Hippocampal formation (tissue), 2 donors: ENCODE results near the gene TAF8.
"Not testable (repeated sequence)": the region's sequence is repeated elsewhere in the genome, so short reads cannot be mapped to it uniquely, and the experiment has no call there.

Source experiments
- DNase-seq, 2 donors: peaks; one replicate each; lab custom pipeline; 2025; lab: John Stamatoyannopoulos, UW

The TAF8 gene

DNA sequence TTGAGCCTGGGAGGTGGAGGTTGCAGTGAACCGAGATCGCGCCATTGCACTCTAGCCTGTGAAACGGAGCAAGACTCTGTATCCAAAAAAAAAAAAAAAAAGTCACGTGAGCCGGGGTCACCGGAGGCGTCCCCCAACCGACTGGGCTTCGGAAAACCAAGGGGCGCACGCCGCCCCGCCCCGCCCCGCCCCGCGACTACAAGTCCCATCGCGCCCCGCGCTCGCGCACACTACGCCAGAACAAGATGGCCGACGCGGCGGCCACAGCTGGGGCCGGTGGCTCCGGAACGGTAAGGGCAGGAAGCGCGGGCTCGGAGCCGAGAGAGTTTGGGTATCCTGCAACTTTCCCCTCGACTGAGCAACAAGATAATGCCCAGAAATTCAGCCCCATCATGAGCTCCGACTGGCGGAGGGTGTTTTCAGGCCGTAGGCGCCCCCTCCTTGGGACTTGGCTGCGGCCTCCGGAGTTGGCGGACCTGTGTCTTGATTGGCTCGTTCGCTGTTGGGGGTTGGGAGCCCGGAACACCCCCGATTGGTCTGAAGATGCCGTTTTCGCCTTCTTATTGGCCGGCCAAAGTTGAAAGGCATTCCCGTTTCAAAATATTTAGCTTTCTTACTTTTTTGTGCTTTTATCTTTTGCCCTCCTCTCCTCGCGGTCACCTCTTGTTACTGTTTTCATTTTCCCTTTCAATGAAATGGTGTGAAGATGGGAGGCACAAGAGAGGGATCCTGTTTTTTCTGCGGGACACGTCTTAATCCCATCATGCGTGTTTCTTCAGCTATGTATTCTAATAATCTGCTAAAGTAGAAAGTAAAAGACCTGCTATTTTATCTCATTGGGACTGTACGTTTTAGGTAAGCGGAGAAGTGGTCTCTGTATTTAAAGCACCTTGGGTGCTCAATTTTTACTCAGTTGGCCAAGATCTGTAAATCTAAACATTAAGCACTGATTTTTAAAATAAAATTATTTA is at the start of gene TAF8:
TAF8 (plus strand) TSS at position 228 of the 971 bp plus-strand sequence; CDS start at position 246, 18 bp downstream.
- DNase-seq: peak; percentile 92 to 97

- no peak for DNase-seq
These were observed 48.8 kb upstream of the TAF8 start for GRCh38 chr6:42001506-42001905.

GRCh38 chr6:42003658-42004057 is 46.7 kb upstream of the TAF8 start:
- DNase-seq: not testable (repeated sequence)

GRCh38 chr6:42007286-42008137 is 42.8 kb upstream of the TAF8 start:
- DNase-seq: peak in 1 of 2 donors; percentile 0

DNA sequence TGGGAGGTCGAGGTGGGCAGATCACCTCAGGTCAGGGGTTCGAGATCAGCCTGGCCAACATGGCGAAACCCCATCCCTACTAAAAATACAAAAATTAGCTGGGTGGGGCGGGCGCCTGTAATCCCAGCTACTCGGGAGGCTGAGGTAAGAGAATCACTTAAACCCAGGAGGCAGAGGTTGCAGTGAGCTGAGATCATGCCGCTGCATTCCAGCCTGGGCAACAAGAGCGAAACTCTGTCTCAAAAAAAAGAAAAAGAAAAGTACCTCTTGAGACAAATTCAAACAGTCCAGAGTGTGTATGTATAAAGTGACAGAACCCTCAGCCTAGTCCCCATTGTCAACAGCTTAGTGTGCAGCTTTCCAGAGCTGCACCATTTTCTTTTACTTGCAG is 42.2 kb upstream of the TAF8 start:
- not testable (repeated sequence) for DNase-seq

DNA sequence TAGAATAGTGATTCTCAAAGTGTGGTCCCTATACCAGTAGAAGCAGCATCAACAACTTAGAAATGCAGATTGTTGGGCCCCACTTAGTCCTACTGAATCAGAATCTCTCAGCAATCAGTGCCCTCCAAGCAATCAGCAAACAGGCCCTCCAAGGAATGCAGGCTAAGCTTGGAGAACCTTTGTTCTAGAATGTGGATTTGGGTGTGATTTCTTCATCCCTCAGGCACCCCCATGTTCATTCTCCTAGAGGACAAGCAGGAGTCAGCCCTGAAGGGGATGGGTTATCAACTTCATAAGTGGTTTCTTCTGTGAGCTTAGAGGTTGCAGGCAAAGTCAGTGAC is 40.5 kb upstream of the TAF8 start:
- DNase-seq: no peak

DNA sequence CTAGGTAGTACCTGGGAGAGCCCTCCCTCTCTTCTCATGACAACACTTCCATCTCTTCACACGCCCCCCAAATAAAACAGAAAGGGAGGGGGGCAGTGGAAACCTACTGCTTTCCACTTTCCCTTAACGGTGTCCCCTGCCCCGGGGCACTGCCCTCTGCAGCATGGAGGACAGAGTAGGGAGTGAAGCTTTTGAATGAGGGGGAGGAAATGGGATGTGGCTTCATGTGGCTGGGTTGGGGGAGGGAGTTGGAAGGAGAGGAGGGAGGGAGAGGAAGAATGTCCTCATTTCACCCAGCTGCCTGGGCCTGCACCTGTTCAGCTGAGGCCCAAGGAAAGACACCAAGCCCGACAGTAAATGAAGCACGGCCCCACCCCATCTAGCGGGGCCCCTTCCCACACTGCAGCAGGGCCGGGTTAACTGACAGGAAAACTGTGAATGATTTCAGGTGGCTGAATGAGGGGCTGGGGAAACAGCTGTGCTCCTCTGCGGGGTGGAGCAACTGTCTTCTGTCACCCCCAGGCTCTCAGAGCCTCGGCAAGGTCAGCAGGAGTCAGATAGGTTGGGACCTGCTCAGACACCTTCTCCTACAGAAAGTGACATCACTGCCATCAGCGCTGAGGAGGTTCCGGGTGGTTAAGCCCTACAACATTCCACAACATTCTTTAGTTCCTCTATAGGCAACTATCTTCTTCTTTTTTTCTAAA is 40.0 kb upstream of the TAF8 start:
- no peak for DNase-seq

DNA sequence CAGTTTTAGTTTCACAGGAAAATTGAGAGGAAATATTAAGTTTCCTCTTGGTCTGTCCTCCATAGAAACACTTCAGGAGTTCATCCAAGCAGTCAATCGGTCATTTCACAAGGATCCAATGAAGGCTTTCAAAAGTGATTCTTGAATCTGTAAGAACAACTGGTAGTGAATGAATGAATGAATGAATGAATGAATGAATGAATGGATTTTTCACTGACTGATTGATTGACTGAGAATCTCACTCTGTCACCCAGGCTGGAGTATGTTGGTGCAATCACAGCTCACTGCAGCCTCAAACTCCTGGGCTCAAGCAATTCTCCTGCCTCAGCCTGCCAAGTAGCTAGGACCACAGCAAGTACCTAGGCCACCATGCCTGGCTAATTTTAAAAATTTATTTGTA is 39.4 kb upstream of the TAF8 start:
- DNase-seq: no peak

DNA sequence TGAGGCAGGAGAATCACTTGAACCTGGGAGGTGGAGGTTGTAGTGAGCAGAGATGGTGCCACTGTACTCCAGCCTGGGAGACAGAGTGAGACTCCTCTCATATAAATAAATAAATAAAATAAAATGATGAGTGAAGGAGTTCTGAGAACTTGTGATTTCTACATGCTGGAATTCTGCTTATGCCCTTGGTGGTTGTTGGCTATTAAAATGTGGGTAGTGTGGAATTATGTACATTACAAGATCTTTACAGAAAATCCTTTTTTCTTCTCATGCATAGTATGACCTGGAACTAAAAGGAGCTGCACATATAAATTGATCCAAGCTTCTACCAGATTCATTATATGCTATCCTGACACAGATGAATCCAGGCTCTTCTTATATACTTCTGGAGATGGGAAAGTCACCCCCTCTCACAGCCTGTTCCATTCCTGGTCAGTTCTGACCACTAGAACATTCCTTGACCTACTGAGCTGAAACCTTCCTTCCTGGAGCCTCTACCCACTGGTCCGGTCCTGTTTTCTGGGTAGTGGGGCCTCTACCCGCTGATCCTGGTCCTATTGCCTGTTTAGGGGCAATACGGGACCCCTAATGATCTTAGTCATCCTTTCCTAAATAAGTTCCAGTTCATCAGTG is 37.7 kb upstream of the TAF8 start:
- DNase-seq: no peak

- DNase-seq: no peak
These were observed 37.2 kb upstream of the TAF8 start for GRCh38 chr6:42013134-42013516.

DNA sequence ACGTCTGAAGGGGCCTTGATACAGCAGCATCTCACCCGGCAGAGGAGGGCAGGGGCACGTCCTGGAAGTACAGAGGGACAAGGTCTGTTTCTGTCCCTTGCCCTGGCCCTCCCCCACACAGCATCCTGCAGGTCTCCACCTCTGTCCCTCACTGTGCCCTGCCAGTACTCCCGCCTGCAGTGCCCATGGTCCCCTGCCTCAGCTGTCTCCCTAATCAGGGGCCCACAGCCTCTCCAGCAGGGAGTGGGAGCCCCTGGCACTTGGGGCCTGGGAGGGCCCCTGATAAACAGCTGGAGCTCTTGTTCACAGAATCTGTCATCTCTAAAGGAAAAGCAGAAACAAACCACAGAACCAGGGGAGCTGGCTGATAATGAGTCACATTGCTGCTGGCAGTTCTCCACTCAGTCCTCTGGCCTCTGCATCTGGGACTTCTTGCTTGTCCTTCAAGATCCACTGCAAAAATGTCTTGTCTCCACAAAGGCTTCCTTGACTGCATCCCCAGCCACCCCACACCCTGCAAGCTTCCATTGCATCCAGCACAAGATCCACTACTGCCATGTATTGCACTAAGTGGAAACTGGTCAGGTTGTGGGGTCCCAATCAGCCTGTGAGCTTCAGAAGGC is 33.2 kb upstream of the TAF8 start:
- no peak for DNase-seq

GRCh38 chr6:42020967-42021366 is 29.4 kb upstream of the TAF8 start:
- no peak for DNase-seq

DNA sequence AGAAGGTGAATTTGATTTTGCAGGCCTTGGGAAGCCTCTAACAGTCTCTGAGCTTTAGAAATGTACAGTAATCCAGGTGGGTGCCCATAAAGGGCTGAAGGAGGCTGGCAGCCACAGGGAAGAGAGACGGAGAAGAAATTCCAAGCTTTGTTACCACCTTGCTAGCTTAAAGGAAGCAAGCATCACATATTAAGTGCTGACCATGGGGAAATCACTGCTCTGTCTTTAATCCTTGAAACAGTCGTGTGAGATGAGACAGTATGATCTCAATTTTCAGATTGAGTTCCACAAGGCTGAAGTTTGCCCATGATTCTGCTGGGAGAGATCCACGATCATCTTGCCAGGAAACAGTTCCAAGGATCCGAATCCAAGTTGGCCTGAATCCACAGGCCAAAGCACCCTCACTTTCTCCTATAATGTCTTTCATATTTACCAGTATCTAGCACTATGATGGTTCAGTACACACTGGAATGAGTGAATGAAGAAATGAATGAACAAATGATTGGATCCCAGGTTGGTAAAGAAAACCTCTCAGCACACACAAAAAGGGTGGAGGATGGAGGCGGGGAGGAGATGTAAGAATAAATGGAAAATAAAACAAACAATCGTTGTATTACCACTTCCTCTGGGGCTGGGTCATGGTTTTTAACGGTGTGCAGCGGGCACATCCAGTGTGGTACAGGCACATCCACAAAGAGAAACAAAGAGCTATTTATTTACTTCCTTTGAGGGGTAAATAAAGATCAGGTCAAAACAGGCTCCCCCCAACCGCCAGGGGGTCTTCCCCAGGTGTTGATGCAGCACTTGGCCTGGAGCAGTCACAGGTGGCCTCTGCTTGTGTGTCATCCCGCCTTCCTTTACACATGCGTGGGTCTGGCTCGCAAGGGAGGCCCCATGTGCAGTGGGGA is 28.2 kb upstream of the TAF8 start:
- no peak for DNase-seq

DNA sequence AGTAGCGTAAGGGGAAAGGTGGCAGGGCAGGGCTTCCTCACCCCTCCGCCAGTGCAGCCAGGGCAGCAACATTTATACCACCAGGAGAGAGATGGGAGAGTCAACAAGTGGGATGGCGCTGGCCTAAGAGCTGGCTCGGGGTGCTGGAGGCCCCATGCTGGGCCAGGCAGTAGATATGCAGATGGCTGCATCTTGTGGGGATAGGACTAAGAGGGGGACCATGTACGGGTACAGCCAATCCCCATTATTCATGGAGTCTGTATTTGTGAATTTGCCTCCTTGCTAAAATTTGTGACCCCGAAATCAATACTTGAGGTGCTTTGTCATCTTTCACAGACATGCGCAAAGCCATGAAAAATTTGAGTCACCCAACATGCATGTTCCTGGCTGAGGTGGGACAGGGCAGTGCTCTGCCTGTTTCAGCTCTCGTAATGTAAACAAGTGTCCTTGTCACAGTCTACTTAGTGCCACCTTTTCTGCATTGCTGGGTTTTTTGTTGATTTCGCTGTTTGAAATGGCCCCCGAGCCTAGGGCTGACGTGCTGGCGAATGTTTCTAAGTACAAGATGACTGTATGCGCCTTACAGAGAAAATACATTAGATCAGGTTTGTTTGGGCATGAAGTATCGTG is 27.5 kb upstream of the TAF8 start:
- DNase-seq: no peak

DNA sequence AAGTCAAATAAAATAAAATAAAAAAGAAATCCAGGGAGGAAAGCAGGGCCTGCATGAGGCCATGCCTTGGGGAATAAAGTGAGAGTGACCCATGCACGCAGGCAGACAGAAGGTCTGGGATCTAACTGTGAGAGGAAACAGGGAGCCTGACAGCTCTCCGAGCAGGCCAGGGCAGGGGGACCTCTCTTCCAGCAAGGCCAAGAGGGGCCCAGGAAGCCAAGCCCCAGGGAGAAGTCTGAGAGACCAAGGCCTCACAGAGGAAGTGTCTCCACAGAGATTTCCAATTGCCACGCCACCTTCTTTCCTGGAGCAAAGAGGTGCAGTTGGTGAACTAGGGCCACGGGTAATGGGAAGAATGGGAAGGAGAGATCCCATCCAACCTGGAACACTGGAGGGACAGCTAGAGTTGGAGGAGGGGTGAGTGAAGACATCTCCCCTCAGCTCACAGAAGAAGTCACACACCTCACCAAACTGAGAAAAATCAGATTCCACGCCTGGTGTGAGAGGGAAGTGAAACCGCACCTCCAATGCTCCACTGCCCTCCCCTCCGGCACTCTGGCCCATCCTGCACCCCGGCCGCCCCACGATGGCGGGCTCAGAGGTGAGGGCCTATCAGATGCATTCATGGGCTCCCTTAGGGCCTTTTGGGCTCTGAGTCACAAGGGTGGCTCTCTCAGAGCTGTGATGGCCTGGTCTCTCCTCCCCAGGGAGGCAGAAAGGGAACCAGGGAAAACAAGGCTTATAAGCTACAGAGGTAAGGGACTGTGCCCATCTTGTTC is 25.1 kb upstream of the TAF8 start:
- no peak for DNase-seq

GRCh38 chr6:42025845-42026243 is 24.5 kb upstream of the TAF8 start:
- no peak for DNase-seq

- DNase-seq: no peak
These were observed 23.8 kb upstream of the TAF8 start for GRCh38 chr6:42026540-42026939.

GRCh38 chr6:42028234-42029061 is 21.9 kb upstream of the TAF8 start:
- DNase-seq: no peak
